HCT116 (cell line): ENCODE results near the gene SLC9B2. TPM values are rescaled to one million over a fixed set of nuclear protein-coding genes. Genes with fewer than 3 reads are reported as not detected.

Experiments used
- ATAC-seq: fragments of 200-7000 bp; cut with Tn5 transposase; 2 replicates; pipeline ENCODE4 v1.9.1; 2020; ENCODE audit warnings: mild to moderate bottlenecking, moderate library complexity
- BruUV-seq: library from RNA; stranded (reverse); fragments of 400-500 nt; replicated peaks from 2 replicates; lab custom pipeline; 2021; lab: Mats Ljungman, UMichigan
- CTCF ChIA-PET: fragments of 300-600 bp; sonication (Branson Sonifier 250); formaldehyde crosslinking; loops from one replicate; lab custom pipeline; 2021; ENCODE audit warnings: antibody characterized with exemption; lab: Charles Lee
- POLR2A ChIA-PET: fragments of 300-600, 350-600 bp; sonication (Branson Sonifier 250); formaldehyde crosslinking; loops from one replicate; lab custom pipeline; 2021; ENCODE audit warnings: antibody characterized with exemption; lab: Charles Lee
- RAD21 ChIA-PET, 2 experiments: fragments of 300-600 bp; sonication (Branson Sonifier 250); formaldehyde crosslinking; loops; one replicate each; lab custom pipeline; 2023; ENCODE audit warnings: low total read pairs in 2 of 2; ENCODE audit not compliant: uncharacterized antibody in 2 of 2, unreplicated experiment in 2 of 2, low non-redundant PET in 1 of 2; lab: Charles Lee
- DNase-seq: peaks from one replicate; pipeline ENCODE4 v3.0.0-alpha.2; 2010; ENCODE audit warnings: low read depth, low spot score
- H2AFZ ChIP-seq: fragments of 200-600 bp; shearing (Covaris generic), sonication (generic); 2 replicates; pipeline ENCODE4 v1.6.1; 2017; ENCODE audit warnings: low read depth, mixed run types, mixed read lengths, antibody characterized with exemption, low read length; ENCODE audit not compliant: poor library complexity, severe bottlenecking
- H3K27ac ChIP-seq: 2 replicates; pipeline ENCODE4 v1.5.1; 2012; ENCODE audit warnings: low read depth, low read length
- H3K27me3 ChIP-seq: fragments of 200-600 bp; sonication (generic); 2 replicates; pipeline ENCODE4 v1.6.1; 2016; ENCODE audit warnings: mixed run types, low read length, mixed read lengths; ENCODE audit not compliant: insufficient read depth
- H3K36me3 ChIP-seq, 2 experiments: fragments of 200-500 bp in 1 of 2; fragments of 200-600 bp in 1 of 2; sonication (Bioruptor generic) in 1 of 2; sonication (generic) in 1 of 2; 2 replicates each; pipeline versions ENCODE4 v1.5.1 to v1.6.1; 2014 to 2016; ENCODE audit warnings: low read length in 2 of 2, inconsistent platforms in 1 of 2, mixed read lengths in 1 of 2, mixed run types in 1 of 2; ENCODE audit not compliant: insufficient read depth in 2 of 2, control insufficient read depth in 1 of 2
- H3K4me1 ChIP-seq, 2 experiments: fragments of 200-600 bp in 1 of 2; sonication (generic) in 1 of 2; 2 replicates each; pipeline versions ENCODE4 v1.5.1 to v1.6.1; 2012 to 2017; ENCODE audit warnings: low read length in 2 of 2, inconsistent platforms in 1 of 2, mild to moderate bottlenecking in 1 of 2, mixed read lengths in 1 of 2, mixed run types in 1 of 2, moderate library complexity in 1 of 2; ENCODE audit not compliant: insufficient read depth in 2 of 2, control insufficient read depth in 1 of 2
- H3K4me2 ChIP-seq: fragments of 200-600 bp; sonication (generic); 2 replicates; pipeline ENCODE4 v1.6.1; 2017; ENCODE audit warnings: mixed run types, low read length, mixed read lengths
- H3K4me3 ChIP-seq, 2 experiments: fragments of 200-600 bp in 1 of 2; sonication (generic) in 1 of 2; replicated peaks in 1 of 2; 2 replicates each; pipeline ENCODE4 v1.5.1; 2011 to 2016; ENCODE audit warnings: low read length in 2 of 2, control low read depth in 1 of 2, low read depth in 1 of 2, mild to moderate bottlenecking in 1 of 2, mixed read lengths in 1 of 2, mixed run types in 1 of 2
- H3K79me2 ChIP-seq: fragments of 200-600 bp; sonication (generic); 2 replicates; pipeline ENCODE4 v1.6.1; 2017; ENCODE audit warnings: mild to moderate bottlenecking, mixed run types, low read length, moderate library complexity, mixed read lengths; ENCODE audit not compliant: insufficient read depth
- H3K9ac ChIP-seq: fragments of 200-600 bp; sonication (generic); 2 replicates; pipeline ENCODE4 v1.6.1; 2016; ENCODE audit warnings: low read length, mixed read lengths
- H3K9me2 ChIP-seq: fragments of 200-600 bp; sonication (generic), shearing (Covaris generic); 2 replicates; pipeline ENCODE4 v1.6.1; 2017; ENCODE audit warnings: mixed run types, mild to moderate bottlenecking, moderate library complexity; ENCODE audit not compliant: insufficient read depth
- H3K9me3 ChIP-seq, 2 experiments: fragments of 200-500 bp in 1 of 2; fragments of 200-600 bp in 1 of 2; sonication (Bioruptor generic) in 1 of 2; sonication (generic) in 1 of 2; 2 replicates each; pipeline ENCODE4 v1.6.1; 2014 to 2017; ENCODE audit warnings: low read length in 2 of 2, mixed read lengths in 2 of 2, inconsistent platforms in 1 of 2, low read depth in 1 of 2, mild to moderate bottlenecking in 1 of 2, mixed run types in 1 of 2, moderate library complexity in 1 of 2; ENCODE audit not compliant: control insufficient read depth in 1 of 2, insufficient read depth in 1 of 2
- H4K20me1 ChIP-seq: fragments of 200-600 bp; sonication (generic), shearing (Covaris generic); 2 replicates; pipeline ENCODE4 v1.6.1; 2017; ENCODE audit warnings: mixed run types, mild to moderate bottlenecking, moderate library complexity; ENCODE audit not compliant: insufficient read depth
- CEBPB ChIP-seq: IDR thresholded peaks from 2 replicates; pipeline ENCODE4 v1.6.1; 2012; ENCODE audit warnings: low read depth
- EZH2phosphoT487 ChIP-seq: fragments of 200-600 bp; IDR thresholded peaks from 2 replicates; pipeline ENCODE4 v1.6.1; 2018; ENCODE audit warnings: antibody characterized with exemption, borderline replicate concordance
- FOSL1 ChIP-seq: IDR thresholded peaks from 2 replicates; pipeline ENCODE4 v1.6.1; 2012; ENCODE audit warnings: low read depth
- RAD21 ChIP-seq: IDR thresholded peaks from 2 replicates; pipeline ENCODE4 v1.6.1; 2012; ENCODE audit warnings: low read depth, mild to moderate bottlenecking
- SRF ChIP-seq: IDR thresholded peaks from 2 replicates; pipeline ENCODE4 v1.6.1; 2012; ENCODE audit warnings: low read depth
- ZFX ChIP-seq: fragments of 450-650 bp; IDR thresholded peaks from 2 replicates; pipeline ENCODE4 v1.6.1; 2017
- intact Hi-C: fragments of 100-400 bp; cut with micrococcal nuclease; formaldehyde crosslinking; loops from 2 replicates; pipeline ENCODE4 v1.10.0; 2022
- total RNA-seq: library from RNA; stranded (reverse); gene quantifications from one replicate; pipeline ENCODE4 v1.2.1, GENCODE V29; 2021; ENCODE audit not compliant: unreplicated experiment
- TF ChIP-seq, protein P1 (sequence below): IDR thresholded peaks from 2 replicates; pipeline ENCODE4 v1.6.1; 2012; ENCODE audit warnings: low read depth
- TF ChIP-seq, protein P2 (sequence below): IDR thresholded peaks from 2 replicates; pipeline ENCODE4 v1.6.1; 2012

The SLC9B2 gene
- total RNA-seq, 1 experiment from 2014 or later: 18.3 TPM

DNA sequence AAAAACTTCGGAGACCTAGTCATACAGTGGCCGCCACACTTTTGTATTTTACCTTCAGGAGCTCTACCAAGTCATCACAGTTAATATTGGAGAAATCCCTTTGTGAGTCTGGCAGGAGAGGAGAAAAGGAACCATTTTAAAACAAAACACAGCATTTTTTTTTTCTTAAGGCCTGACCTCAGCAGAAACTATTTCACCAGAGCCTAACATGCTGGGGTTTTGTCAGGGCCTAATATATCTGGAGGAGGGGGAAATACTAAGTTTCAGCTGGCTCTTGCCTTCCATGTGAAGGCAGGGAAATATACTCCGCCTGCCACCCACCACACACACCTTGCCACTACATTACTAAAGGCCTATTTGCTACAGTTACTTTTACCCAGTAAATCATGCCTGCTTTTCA is 49.6 kb upstream of the SLC9B2 start:
- Histone ChIP-seq H2AFZ (no peak overlapping the region), H3K9ac (no peak overlapping the region), H3K27ac (no peak overlapping the region), H3K4me3 (no peak overlapping the region), H3K79me2 (no peaks in the 10 kb centered on the region), H3K9me3 (no peaks in the 10 kb centered on the region), H3K9me2 (no peaks in the 10 kb centered on the region), H3K36me3 (peaks cover 0 to 11% of the 10 kb centered on the region in 2 experiments; a peak in 3 of 4 replicates), H4K20me1 (no peaks in the 10 kb centered on the region; the same call in 1 of the 2 replicates)
- BruUV-seq: no TSS peak
- DNase-seq (no peak), ATAC-seq (no peak)
- RAD21 ChIA-PET: no interaction called here
- TF ChIP-seq, protein P1, sequence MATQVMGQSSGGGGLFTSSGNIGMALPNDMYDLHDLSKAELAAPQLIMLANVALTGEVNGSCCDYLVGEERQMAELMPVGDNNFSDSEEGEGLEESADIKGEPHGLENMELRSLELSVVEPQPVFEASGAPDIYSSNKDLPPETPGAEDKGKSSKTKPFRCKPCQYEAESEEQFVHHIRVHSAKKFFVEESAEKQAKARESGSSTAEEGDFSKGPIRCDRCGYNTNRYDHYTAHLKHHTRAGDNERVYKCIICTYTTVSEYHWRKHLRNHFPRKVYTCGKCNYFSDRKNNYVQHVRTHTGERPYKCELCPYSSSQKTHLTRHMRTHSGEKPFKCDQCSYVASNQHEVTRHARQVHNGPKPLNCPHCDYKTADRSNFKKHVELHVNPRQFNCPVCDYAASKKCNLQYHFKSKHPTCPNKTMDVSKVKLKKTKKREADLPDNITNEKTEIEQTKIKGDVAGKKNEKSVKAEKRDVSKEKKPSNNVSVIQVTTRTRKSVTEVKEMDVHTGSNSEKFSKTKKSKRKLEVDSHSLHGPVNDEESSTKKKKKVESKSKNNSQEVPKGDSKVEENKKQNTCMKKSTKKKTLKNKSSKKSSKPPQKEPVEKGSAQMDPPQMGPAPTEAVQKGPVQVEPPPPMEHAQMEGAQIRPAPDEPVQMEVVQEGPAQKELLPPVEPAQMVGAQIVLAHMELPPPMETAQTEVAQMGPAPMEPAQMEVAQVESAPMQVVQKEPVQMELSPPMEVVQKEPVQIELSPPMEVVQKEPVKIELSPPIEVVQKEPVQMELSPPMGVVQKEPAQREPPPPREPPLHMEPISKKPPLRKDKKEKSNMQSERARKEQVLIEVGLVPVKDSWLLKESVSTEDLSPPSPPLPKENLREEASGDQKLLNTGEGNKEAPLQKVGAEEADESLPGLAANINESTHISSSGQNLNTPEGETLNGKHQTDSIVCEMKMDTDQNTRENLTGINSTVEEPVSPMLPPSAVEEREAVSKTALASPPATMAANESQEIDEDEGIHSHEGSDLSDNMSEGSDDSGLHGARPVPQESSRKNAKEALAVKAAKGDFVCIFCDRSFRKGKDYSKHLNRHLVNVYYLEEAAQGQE: no peak
- no peak for TF ChIP-seq SRF
- TF ChIP-seq, all 23 proteins: peak for 0
- CTCF ChIA-PET: no interaction called here
- no peaks in the 10 kb centered on the region for H3K4me1 ChIP-seq
- no peak overlapping the region for H3K4me2 ChIP-seq
- intact Hi-C loops: no loop called here
- no peaks in the 10 kb centered on the region for H3K27me3 ChIP-seq
- POLR2A ChIA-PET: no interaction called here

DNA sequence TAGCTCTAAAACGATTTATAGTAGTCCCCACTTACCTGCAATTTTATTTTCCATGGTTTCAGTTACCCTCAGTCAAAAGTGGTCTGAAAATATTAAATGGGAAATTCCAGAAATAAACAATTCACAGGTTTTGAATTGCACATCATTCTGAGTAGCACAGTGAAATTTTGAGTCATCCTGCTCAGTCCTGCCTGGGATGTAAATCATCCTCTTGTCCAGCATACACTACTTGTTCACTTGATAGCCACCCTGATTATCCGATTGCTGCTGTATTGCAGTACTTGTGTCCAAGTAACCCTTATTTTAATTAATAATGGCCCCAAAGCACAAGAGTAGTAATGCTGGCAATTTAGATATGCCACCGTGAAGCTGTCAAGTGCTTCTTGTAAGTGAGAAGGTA is 46.6 kb upstream of the SLC9B2 start:
- H3K9me3 ChIP-seq: no peaks in the 10 kb centered on the region
- no peak overlapping the region for H3K27ac ChIP-seq
- no peak overlapping the region for H3K9ac ChIP-seq
- CTCF ChIA-PET: no interaction called here
- no peak overlapping the region for H2AFZ ChIP-seq
- no TSS peak for BruUV-seq
- no peaks in the 10 kb centered on the region for H3K4me1 ChIP-seq
- RAD21 ChIA-PET: no interaction called here
- H3K4me3 ChIP-seq: no peak overlapping the region
- peaks cover 3 to 7% of the 10 kb centered on the region in 2 experiments for H3K36me3 ChIP-seq
- no peaks in the 10 kb centered on the region for H3K27me3 ChIP-seq
- no peaks in the 10 kb centered on the region for H3K79me2 ChIP-seq
- no peaks in the 10 kb centered on the region for H3K9me2 ChIP-seq
- TF ChIP-seq EZH2phosphoT487: no peak
- TF ChIP-seq, protein P2, sequence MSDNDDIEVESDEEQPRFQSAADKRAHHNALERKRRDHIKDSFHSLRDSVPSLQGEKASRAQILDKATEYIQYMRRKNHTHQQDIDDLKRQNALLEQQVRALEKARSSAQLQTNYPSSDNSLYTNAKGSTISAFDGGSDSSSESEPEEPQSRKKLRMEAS: no peak
- TF ChIP-seq SRF: no peak
- TF ChIP-seq CEBPB: no peak
- TF ChIP-seq RAD21: no peak
- TF ChIP-seq ZFX: no peak
- TF ChIP-seq FOSL1: no peak
- ATAC-seq (no peak), DNase-seq (no peak)
- POLR2A ChIA-PET: no interaction called here
- no peaks in the 10 kb centered on the region for H4K20me1 ChIP-seq
- H3K4me2 ChIP-seq: no peak overlapping the region
- intact Hi-C loops: no loop called here
